Stimulated activated CD4-positive, alpha-beta T cell treated with anti-CD3 and anti-CD28 coated beads, TNF-alpha, amount 100 ng/mL, for 4 hours (primary cell): ENCODE measurements around the gene APOA4.
"Not testable (repeated sequence)": the region's sequence is repeated elsewhere in the genome, so short reads cannot be mapped to it uniquely, and the experiment has no call there.

Source experiments
- DNase-seq, 3 experiments: peaks; one replicate each; pipeline ENCODE4 v3.0.0-alpha.2; 2020; ENCODE audit warnings: low read depth in 3 of 3

Gene APOA4

GRCh38 chr11:116801662-116802061 is 21.4 kb downstream of the APOA4 start:
- DNase-seq, result not testable (repeated sequence)

- DNase-seq, result no peak
These were observed 22.5 kb downstream of the APOA4 start for GRCh38 chr11:116800610-116801009.

DNA sequence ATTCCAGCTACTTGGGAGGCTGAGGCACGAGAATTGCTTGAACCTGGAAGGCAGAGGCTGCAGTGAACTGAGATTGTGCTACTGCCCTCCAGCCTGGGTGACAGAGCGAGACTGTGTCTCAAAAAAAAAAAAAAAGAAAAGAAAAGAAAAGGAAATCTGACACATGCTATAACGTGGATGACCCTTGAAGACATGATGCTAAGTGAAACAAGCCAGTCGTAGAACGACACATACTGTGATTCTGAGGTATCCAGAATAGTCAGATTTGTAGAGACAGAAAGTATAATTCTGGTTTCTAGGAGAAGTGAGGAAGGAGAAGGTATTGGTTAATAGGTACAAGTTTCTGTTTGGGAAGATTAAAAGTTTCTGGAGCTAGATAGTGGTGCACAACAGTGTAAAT is 24.7 kb downstream of the APOA4 start:
- DNase-seq, result no peak

- DNase-seq, result no peak
These were observed 25.3 kb downstream of the APOA4 start for GRCh38 chr11:116797816-116798215.

- DNase-seq, result no peak
These were observed 26.6 kb downstream of the APOA4 start for GRCh38 chr11:116796548-116796947.

DNA sequence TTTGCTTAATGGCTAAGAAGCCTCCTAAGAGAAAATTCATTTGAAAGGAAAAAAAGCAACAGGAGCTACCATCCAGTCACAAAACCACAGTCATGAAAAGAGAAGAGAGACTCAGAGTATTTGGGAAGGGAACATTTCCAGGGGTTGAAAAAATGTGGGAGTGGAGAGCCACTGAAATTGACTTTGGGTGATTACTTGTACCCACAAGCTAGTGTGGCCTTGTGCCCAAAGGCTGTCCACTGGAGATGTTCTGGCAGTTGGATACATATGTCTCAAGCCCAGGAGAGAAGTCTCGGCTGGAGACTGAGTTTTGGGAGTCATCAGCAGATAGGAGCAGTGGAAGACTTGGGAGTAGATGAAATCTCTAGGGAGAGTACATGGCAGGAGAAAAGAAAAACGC is 28.3 kb downstream of the APOA4 start:
- no peak for DNase-seq

DNA sequence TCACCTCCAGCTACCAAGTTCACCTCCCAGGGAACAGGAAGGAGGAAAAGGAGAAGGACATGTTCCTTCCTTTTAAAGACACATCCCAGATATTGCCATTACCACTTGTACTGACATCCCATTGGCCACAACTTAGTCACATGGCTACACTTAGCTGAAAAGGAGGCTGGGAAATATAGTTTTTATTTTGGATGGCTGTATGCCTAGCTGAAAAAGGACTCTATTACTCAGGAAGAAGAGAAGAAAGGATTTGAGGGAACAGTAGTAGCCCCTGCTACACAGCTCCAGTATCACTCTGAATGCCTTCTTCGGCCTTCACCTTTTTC is 29.4 kb downstream of the APOA4 start:
- no peak for DNase-seq

DNA sequence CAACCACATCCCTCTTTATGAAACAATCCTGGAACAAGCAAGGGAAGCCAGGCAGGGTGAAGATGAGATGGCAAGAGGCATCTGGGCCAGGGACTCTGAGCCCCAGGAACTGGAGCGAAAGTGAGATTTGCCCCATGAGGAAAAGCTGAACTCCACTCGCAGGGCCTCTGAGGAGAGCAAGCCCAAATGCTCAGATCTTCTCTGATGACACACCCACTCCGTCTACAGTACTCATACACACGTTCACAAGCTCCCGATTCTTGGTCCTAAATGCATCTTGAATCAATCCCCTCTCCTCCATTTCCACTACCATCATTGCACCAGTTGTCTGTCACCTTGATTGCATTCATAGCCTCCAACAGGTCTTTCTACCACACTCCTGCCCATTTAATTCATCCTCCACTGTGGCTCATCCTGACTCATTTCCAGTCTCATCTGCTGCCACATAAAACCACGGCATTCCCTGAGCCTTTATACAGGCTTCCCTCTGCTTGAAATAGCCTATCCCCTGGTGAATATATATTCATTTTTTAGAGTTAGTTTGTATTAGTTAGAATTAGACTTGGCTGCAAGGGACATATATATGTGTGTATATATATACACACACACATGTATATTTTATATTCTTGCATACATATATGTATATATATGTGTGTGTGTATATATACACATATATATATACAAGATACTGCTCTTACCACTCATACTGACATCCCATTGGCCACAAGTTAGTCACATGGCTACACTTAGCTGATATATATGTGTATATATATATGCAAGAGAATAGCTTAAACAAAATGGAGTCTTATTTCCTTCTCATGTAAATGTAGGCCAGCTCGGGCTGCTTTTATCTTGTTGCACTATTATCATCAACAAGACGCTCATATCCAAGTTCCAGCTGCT is 30.0 kb downstream of the APOA4 start:
- no peak for DNase-seq

DNA sequence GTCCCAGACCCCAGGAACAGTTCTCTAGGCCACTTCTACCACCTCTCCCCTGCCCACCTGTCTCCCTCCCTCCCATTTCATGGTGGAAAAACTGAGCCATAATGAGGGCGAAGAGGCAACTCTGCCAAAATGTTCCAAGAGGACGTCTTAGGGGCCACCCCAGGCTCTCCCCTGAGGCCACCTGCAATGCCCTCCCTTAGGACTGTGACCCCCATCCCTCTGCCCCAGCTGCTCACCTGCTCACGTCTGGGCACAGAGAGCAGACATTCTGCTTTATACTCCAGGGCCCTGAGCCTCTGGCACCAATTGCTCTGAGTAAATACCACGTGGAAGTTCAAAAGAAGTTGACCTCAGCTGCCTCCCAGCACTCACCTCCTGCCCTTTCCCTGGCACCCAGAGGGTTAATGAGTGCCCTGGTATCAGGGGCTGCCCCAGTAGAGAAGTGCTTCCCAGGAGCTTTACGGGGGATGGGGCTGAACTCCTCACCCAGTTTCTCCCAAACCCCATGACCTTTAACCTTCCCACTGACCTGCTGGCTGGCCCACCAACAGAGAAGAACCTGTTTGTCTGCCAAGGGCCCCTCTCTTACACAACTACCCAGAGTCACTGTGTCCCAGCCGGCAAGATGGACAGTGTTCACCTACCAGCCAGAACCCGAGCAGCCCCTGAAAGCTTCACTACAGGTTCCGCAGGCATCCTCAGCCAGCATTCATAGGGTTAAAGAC is 30.8 kb downstream of the APOA4 start:
- no peak for DNase-seq

DNA sequence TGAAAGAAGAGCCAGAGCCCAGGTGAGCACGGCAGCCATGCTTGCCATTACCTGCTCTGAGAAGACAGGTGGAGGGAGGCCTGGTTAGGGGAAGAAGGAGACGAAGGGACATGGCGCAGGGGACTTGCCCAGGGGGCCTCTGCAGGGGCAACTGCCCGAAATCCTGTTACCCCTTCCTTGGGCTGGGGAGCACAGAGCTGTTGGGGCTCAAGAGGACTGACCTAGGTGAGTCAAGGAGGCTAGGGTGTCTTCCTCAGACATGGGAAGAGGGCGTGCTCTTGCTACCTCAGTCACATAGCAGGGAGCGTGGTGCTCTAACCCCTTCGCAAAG is 31.3 kb downstream of the APOA4 start, which contains the start of gene APOA5:
TSS of gene APOA5 (minus strand) at position 67 of the 331 bp plus-strand sequence. CDS start at position 48, 19 bp downstream.
- no peak for DNase-seq

DNA sequence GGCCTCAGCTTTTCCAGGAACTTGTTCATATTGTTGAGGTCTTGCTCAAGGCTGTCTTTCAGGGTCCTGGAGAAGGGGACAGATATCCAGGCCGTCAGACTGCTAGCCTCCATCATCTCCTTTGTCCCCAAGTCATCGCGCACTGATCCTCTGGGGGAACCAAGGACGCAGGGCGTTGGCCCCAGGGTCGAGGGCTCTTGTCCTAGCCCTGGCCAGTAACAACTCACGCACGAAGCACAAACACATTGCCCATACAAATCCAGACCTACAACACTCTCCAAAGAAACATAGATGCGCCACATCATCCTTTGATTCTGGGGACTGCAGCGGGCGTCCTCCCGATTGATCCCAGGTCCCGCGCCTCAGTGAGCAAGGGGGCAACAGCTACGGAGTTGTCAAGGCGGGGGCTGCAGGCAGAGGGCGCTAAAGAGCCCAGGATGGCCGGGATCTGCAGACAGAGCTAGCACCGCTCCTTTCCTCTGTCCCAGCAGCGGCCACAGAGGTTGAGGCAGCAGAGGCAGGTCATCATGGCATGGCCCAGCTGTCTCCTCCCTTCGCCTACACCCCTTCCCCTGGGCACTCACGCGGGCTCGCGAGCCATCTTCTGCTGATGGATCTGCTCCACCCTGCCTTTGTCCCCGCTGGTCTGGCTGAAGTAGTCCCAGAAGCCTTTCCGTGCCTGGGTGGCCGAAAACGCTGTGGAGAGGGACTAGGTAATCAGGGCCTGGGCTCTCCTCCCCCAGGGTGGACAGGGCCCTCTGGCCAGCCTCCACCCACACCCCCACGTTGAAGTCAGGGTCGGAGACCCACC is 31.9 kb downstream of the APOA4 start:
- DNase-seq, result peak; percentile 45 to 55 (median 54)

DNA sequence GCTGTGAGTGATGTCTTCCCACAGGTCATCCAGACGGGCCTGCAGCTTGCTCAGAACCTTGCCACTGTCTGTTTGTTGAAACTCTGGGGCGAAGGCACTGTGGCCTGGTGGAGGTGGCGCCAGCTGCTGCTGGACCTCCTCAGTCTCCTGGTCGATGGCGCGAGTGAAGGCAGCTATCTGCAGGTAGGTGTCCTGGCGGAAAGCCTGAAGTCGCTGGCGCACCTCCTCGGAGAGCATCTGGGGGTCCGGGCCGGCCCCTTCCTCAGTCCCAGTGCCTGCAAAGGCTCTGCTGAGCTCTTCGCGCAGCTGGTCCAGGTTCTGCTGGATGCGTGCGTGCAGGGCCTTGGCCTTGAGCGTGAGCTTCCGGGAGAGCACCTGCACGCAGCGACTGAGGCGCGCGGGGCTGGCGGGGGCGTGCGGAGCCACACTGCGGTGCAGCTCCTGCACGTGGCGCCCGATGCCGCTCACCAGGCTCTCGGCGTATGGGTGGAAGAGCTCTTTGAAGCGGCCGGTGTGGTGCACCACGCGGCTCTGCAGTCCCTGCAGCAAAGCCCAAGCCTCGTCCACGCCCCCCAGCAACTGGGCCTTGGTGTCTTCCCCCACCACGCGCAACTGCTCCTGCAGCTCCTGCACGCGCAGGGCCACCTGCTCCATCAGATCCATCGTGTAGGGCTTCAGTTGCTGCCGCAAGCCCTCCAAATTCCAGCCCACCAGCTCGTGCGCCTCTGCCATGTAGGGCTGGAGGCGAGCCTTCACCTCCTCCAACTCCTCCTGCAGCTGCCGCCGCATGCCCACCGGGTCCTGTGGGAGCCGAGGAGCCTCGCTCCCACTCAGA is 32.7 kb downstream of the APOA4 start:
- no peak for DNase-seq

DNA sequence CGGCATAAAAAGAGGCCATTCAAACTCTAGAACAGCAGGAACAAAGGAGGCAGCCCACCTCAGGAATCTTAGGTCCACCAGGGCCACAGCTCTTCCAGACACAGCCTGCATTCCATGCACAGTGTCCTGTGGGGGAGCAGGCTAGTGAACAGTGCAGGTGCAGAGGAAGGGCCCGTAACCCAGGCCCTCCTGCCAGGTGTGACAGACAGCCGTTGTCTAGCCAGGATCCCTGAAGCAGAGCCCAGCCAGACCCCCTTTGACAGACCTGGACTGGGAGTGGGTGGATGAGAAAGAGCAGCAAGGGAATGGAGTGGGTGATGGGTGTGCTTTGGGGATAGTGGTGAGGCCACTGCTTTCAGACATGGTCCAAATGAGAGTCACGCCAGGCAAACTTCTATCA is 34.1 kb downstream of the APOA4 start:
- DNase-seq, result no peak

- DNase-seq, result no peak
These were observed 34.6 kb downstream of the APOA4 start for GRCh38 chr11:116788534-116788933.

- peak; percentile 65 to 75 (median 69) for DNase-seq
These were observed 35.2 kb downstream of the APOA4 start, which contains the start of gene ZPR1 for GRCh38 chr11:116787786-116788486. Gene ZPR1 (minus strand): TSS chr11:116788023. CDS start chr11:116787990, 33 bp downstream.

DNA sequence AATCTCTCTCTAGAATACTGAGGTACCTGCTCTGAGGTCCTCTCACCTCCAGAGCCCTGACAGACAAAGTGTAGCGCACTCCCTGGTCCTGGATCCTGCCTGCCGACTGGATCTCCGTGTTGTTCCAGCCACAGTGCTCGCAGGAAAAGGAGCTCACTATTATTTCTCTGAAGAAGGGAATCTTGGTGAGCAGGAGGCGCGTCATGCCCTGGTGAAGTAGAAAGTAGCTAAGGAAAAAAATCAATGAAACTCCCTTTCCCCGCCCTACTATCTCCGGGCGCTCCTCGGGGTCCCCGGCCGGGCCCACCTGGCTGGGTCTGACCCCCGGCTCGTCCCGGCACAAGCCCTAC is 35.7 kb downstream of the APOA4 start:
- DNase-seq, result no peak

DNA sequence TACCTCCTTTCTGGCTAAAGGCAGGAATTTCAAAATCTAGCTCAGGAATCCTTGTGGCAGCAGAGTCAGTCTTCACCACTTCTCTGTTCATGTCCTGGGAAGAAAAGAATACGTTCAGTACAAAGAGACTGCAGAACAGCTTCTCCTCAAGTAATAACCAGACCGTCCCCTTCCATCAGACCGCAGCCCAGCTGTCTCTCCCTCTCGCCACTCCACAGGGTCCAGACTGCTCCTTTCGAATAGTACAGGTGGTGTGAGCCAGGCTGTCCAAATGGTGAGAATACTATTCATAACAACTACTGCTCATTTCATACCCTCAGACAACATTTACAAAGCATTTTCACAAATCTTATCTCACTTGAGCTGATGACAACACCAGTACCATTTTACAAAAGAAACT is 36.1 kb downstream of the APOA4 start:
- no peak for DNase-seq

GRCh38 chr11:116786326-116786725 is 36.8 kb downstream of the APOA4 start:
- DNase-seq, result no peak

GRCh38 chr11:116782728-116783127 is 40.4 kb downstream of the APOA4 start:
- DNase-seq, result no peak

DNA sequence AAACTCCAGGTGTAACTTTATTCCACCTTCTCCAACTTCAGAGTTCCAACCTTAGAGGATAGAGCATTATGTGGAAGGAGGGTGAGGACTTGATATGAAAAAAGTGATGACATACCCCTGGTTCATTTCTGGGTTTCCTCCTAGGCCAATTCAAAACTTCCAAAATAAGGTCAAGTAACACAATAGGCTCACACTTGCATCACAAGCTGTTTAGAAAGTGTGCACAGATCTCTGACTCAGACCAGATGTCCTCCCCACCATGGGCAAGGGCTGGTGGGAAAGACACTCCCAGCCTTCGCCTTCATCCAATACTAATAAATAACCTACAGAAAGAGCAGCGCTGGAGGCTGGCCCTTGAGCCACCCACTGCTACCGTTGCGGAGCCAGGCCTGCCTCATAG is 44.5 kb downstream of the APOA4 start:
- no peak for DNase-seq

- no peak for DNase-seq
These were observed 46.0 kb downstream of the APOA4 start for GRCh38 chr11:116777056-116777455.
